ENCODE results near the gene CA9.

CA9 gene

GRCh38 chr9:35682520-35683315 is 9.0 kb downstream of the CA9 start:
- Histone ChIP-seq H3K27me3 (ENCODE audit: control insufficient read depth in 5 of 5, insufficient read depth in 4 of 5, low read length in 5 of 5) (no peaks in the 10 kb centered on the region), H3K9ac (ENCODE audit: low read length in 5 of 5) (no peak overlapping the region), H3K4me3 (ENCODE audit: low read depth in 1 of 5, low read length in 5 of 5) (no peak overlapping the region), H3K27ac (ENCODE audit: low read depth, low read length) (no peak overlapping the region), H3K4me1 (ENCODE audit: control insufficient read depth in 5 of 5, insufficient read depth in 5 of 5, low read length in 5 of 5) (peaks cover 0 to 3% (median 2%) of the 10 kb centered on the region in 5 donors), H3K36me3 (ENCODE audit: control insufficient read depth in 5 of 5, insufficient read depth in 5 of 5, low read length in 5 of 5) (peaks cover 0 to 43% (median 28%) of the 10 kb centered on the region in 5 donors), H3K9me3 (ENCODE audit: control insufficient read depth in 5 of 5, low read length in 5 of 5) (no peaks in the 10 kb centered on the region)

- peaks cover 0 to 43% (median 28%) of the 10 kb centered on the region in 5 donors for H3K36me3 ChIP-seq (ENCODE audit: control insufficient read depth in 5 of 5, insufficient read depth in 5 of 5, low read length in 5 of 5)
- no peaks in the 10 kb centered on the region for H3K27me3 ChIP-seq (ENCODE audit: control insufficient read depth in 5 of 5, insufficient read depth in 4 of 5, low read length in 5 of 5)
- no peak overlapping the region for H3K27ac ChIP-seq (ENCODE audit: low read depth, low read length)
- H3K4me3 ChIP-seq (ENCODE audit: low read depth in 1 of 5, low read length in 5 of 5): no peak overlapping the region
- H3K9ac ChIP-seq (ENCODE audit: low read length in 5 of 5): no peak overlapping the region
- H3K9me3 ChIP-seq (ENCODE audit: control insufficient read depth in 5 of 5, low read length in 5 of 5): no peaks in the 10 kb centered on the region
- peaks cover 3 to 7% (median 4%) of the 10 kb centered on the region in 5 donors for H3K4me1 ChIP-seq (ENCODE audit: control insufficient read depth in 5 of 5, insufficient read depth in 5 of 5, low read length in 5 of 5)
These were observed 9.6 kb downstream of the CA9 start for GRCh38 chr9:35683323-35683722.

GRCh38 chr9:35684921-35685320 is 11.2 kb downstream of the CA9 start:
- Histone ChIP-seq H3K36me3 (ENCODE audit: control insufficient read depth in 5 of 5, insufficient read depth in 5 of 5, low read length in 5 of 5) (peaks cover 0 to 43% (median 28%) of the 10 kb centered on the region in 5 donors), H3K27me3 (ENCODE audit: control insufficient read depth in 5 of 5, insufficient read depth in 4 of 5, low read length in 5 of 5) (no peaks in the 10 kb centered on the region), H3K4me3 (ENCODE audit: low read depth in 1 of 5, low read length in 5 of 5) (no peak overlapping the region), H3K4me1 (ENCODE audit: control insufficient read depth in 5 of 5, insufficient read depth in 5 of 5, low read length in 5 of 5) (peaks cover 4 to 22% (median 19%) of the 10 kb centered on the region in 5 donors), H3K9me3 (ENCODE audit: control insufficient read depth in 5 of 5, low read length in 5 of 5) (no peaks in the 10 kb centered on the region), H3K9ac (ENCODE audit: low read length in 5 of 5) (no peak overlapping the region), H3K27ac (ENCODE audit: low read depth, low read length) (no peak overlapping the region)

- Histone ChIP-seq H3K9ac (ENCODE audit: low read length in 5 of 5) (no peak overlapping the region), H3K4me1 (ENCODE audit: control insufficient read depth in 5 of 5, insufficient read depth in 5 of 5, low read length in 5 of 5) (peaks cover 4 to 27% (median 24%) of the 10 kb centered on the region in 5 donors), H3K4me3 (ENCODE audit: low read depth in 1 of 5, low read length in 5 of 5) (no peak overlapping the region), H3K27ac (ENCODE audit: low read depth, low read length) (no peak overlapping the region), H3K27me3 (ENCODE audit: control insufficient read depth in 5 of 5, insufficient read depth in 4 of 5, low read length in 5 of 5) (no peaks in the 10 kb centered on the region), H3K36me3 (ENCODE audit: control insufficient read depth in 5 of 5, insufficient read depth in 5 of 5, low read length in 5 of 5) (peaks cover 0 to 43% (median 28%) of the 10 kb centered on the region in 5 donors), H3K9me3 (ENCODE audit: control insufficient read depth in 5 of 5, low read length in 5 of 5) (no peaks in the 10 kb centered on the region)
These were observed 11.8 kb downstream of the CA9 start for GRCh38 chr9:35685506-35685905.

GRCh38 chr9:35686222-35687203 is 12.8 kb downstream of the CA9 start:
- H3K27me3 ChIP-seq (ENCODE audit: control insufficient read depth in 5 of 5, insufficient read depth in 4 of 5, low read length in 5 of 5): no peaks in the 10 kb centered on the region
- H3K36me3 ChIP-seq (ENCODE audit: control insufficient read depth in 5 of 5, insufficient read depth in 5 of 5, low read length in 5 of 5): peaks cover 0 to 43% (median 28%) of the 10 kb centered on the region in 5 donors
- H3K9me3 ChIP-seq (ENCODE audit: control insufficient read depth in 5 of 5, low read length in 5 of 5): no peaks in the 10 kb centered on the region
- no peak overlapping the region for H3K9ac ChIP-seq (ENCODE audit: low read length in 5 of 5)
- peaks cover 6 to 33% (median 29%) of the 10 kb centered on the region in 5 donors for H3K4me1 ChIP-seq (ENCODE audit: control insufficient read depth in 5 of 5, insufficient read depth in 5 of 5, low read length in 5 of 5)
- no peak overlapping the region for H3K4me3 ChIP-seq (ENCODE audit: low read depth in 1 of 5, low read length in 5 of 5)
- H3K27ac ChIP-seq (ENCODE audit: low read depth, low read length): no peak overlapping the region

- peaks cover 6 to 35% (median 30%) of the 10 kb centered on the region in 5 donors for H3K4me1 ChIP-seq (ENCODE audit: control insufficient read depth in 5 of 5, insufficient read depth in 5 of 5, low read length in 5 of 5)
These were observed 13.6 kb downstream of the CA9 start for GRCh38 chr9:35687306-35687705.

GRCh38 chr9:35687972-35688557 is 14.3 kb downstream of the CA9 start:
- peaks cover 0 to 30% (median 18%) of the 10 kb centered on the region in 5 donors for H3K36me3 ChIP-seq (ENCODE audit: control insufficient read depth in 5 of 5, insufficient read depth in 5 of 5, low read length in 5 of 5)
- H3K27ac ChIP-seq (ENCODE audit: low read depth, low read length): peak overlapping the region; percentile 48
- H3K27me3 ChIP-seq (ENCODE audit: control insufficient read depth in 5 of 5, insufficient read depth in 4 of 5, low read length in 5 of 5): no peaks in the 10 kb centered on the region
- H3K4me3 ChIP-seq (ENCODE audit: low read depth in 1 of 5, low read length in 5 of 5): peak overlapping the region in 3 of 5 donors; percentile 9 to 75 (median 45)
- H3K4me1 ChIP-seq (ENCODE audit: control insufficient read depth in 5 of 5, insufficient read depth in 5 of 5, low read length in 5 of 5): peaks cover 6 to 35% (median 30%) of the 10 kb centered on the region in 5 donors
- H3K9me3 ChIP-seq (ENCODE audit: control insufficient read depth in 5 of 5, low read length in 5 of 5): no peaks in the 10 kb centered on the region
- H3K9ac ChIP-seq (ENCODE audit: low read length in 5 of 5): peak overlapping the region in 1 of 5 donors; percentile 37

More at GRCh38 chr9:35687306-35687705, 13.6 kb downstream of the CA9 start:
- no peaks in the 10 kb centered on the region for H3K9me3 ChIP-seq (ENCODE audit: control insufficient read depth in 5 of 5, low read length in 5 of 5)
- H3K9ac ChIP-seq (ENCODE audit: low read length in 5 of 5): no peak overlapping the region
- no peak overlapping the region for H3K4me3 ChIP-seq (ENCODE audit: low read depth in 1 of 5, low read length in 5 of 5)
- H3K27ac ChIP-seq (ENCODE audit: low read depth, low read length): no peak overlapping the region
- H3K36me3 ChIP-seq (ENCODE audit: control insufficient read depth in 5 of 5, insufficient read depth in 5 of 5, low read length in 5 of 5): peaks cover 0 to 37% (median 26%) of the 10 kb centered on the region in 5 donors
- no peaks in the 10 kb centered on the region for H3K27me3 ChIP-seq (ENCODE audit: control insufficient read depth in 5 of 5, insufficient read depth in 4 of 5, low read length in 5 of 5)

GRCh38 chr9:35688558-35689541 is 15.1 kb downstream of the CA9 start:
- Histone ChIP-seq H3K27me3 (ENCODE audit: control insufficient read depth in 5 of 5, insufficient read depth in 4 of 5, low read length in 5 of 5) (no peaks in the 10 kb centered on the region), H3K9me3 (ENCODE audit: control insufficient read depth in 5 of 5, low read length in 5 of 5) (no peaks in the 10 kb centered on the region), H3K4me3 (ENCODE audit: low read depth in 1 of 5, low read length in 5 of 5) (peak overlapping the region; percentile 15 to 75 (median 58)), H3K27ac (ENCODE audit: low read depth, low read length) (peak overlapping the region; percentile 48), H3K9ac (ENCODE audit: low read length in 5 of 5) (peak overlapping the region in 3 of 5 donors; percentile 31 to 43 (median 37)), H3K4me1 (ENCODE audit: control insufficient read depth in 5 of 5, insufficient read depth in 5 of 5, low read length in 5 of 5) (peaks cover 6 to 35% (median 30%) of the 10 kb centered on the region in 5 donors), H3K36me3 (ENCODE audit: control insufficient read depth in 5 of 5, insufficient read depth in 5 of 5, low read length in 5 of 5) (peaks cover 0 to 22% (median 14%) of the 10 kb centered on the region in 5 donors)
